ENCODE measurements around the gene LIN28B. TPM values are rescaled to one million over a fixed set of nuclear protein-coding genes. Genes with fewer than 3 reads are reported as not detected.
"Not testable (repeated sequence)": the region's sequence is repeated elsewhere in the genome, so short reads cannot be mapped to it uniquely, and the experiment has no call there.

Gene LIN28B
- total RNA-seq, 1 donor from 2014 or later, result not detected

GRCh38 chr6:104955491-104955890 lies 1.4 kb upstream of the LIN28B start:
- no peak for DNase-seq (ENCODE audit: missing footprints)
- intact Hi-C loops (cut with DNase I), result no loop called here
- no peak for ATAC-seq

- ATAC-seq (no peak), DNase-seq (ENCODE audit: missing footprints) (no peak)
- intact Hi-C loops (cut with DNase I), result no loop called here
Observed at GRCh38 chr6:104955927-104956730, 778 bp upstream of the LIN28B start.

- intact Hi-C loops (cut with DNase I), result no loop called here
- DNase-seq (ENCODE audit: missing footprints) (no peak), ATAC-seq (no peak)
Observed at GRCh38 chr6:104957301-104958177, 632 bp downstream of the LIN28B start.

DNA sequence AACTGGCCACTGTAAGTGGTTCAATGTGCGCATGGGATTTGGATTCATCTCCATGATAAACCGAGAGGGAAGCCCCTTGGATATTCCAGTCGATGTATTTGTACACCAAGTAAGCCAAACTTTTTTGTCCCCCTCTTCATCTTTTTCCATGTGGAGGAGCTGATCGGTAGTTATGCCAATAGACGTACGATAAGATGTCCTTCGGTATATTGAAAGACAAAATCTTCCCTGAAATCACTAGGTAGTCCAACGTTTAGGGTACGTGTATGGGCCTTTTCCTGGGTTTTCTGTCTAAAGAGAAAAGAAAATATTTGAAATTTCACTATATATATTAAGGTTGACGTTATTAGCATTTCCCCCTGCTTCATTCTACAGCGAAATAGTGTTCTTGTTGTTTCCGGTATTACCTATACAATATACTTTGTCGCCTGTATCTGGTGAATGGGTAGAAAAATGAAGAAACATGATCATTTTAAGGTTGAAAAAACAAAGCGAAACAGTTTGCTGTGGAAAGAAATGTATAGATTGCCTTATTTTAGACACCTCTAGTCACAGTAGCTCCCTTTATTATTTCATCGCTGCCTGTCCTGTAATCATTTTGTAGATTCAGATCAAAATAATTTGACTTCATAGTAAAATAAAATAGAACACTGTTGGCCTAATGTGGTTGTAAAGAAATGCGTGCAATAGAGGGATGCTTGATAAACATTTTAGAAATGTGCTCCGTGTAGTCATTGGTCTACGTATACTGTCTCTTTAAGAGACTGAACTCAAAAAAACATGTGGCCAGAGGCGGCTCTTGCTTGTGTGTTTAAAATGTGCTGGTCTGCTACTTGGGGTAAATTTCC lies 1.5 kb downstream of the LIN28B start:
- ATAC-seq (no peak), DNase-seq (ENCODE audit: missing footprints) (no peak)
- intact Hi-C loops (cut with DNase I), result no loop called here

DNA sequence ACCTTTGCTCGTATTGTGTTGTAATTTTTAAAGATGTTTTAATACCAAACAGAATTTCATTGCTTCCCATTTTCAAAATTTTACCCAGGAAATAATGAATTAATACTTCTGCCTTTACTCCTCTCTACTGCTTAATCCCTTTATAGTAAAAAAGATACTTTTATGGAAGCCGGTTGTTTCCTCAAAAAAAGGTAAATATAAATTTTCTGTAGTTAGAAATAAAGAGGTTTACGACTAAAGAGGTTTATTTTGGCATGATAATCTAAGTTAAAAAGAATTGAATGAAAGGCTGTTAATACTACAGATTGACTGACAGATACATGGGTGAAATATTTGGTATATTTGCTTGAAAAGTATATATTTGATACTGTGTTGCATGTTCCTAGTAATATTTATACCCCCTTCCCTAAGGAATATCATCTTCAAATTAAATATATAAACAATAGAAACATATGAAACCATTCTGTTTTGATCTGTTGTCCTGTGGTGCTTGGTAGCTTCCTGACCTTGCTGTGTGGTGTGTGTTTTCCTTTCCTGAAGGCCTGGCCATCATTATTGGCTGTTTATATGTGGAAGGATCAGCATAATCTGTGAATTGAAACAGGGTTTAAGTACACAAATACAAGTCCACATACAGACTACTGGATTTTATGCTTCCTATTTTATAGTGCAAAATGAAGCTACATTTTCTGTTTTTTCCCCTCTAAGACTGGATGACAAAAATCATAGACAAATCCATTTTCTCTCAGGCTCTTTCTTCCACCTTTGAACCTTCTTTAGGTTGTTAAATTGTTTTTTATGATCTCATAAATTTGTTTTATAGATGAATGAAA lies 2.3 kb downstream of the LIN28B start:
- DNase-seq (ENCODE audit: missing footprints) (no peak), ATAC-seq (no peak)
- intact Hi-C loops (cut with DNase I), result no loop called here

DNA sequence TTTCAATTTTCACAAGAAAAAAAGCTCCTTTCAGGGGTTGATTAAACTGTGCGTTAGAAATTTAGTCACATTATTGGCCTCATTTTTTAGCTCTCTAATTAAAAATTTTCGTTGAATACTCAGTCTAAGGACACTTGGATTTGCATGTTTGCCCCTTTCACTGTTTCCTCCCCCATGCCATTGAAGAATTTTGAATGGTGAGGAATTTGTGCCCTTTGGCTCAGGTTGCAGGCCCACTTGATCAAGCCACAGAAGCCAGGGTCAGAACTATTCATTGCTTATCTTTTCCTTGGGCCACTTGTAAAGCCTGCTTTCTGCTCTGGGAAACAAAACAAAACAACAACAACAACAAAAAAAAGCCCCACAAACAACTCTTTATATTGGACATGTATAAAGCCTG lies 12.2 kb downstream of the LIN28B start:
- intact Hi-C loops (cut with DNase I), result no loop called here
- ATAC-seq, result no peak

DNA sequence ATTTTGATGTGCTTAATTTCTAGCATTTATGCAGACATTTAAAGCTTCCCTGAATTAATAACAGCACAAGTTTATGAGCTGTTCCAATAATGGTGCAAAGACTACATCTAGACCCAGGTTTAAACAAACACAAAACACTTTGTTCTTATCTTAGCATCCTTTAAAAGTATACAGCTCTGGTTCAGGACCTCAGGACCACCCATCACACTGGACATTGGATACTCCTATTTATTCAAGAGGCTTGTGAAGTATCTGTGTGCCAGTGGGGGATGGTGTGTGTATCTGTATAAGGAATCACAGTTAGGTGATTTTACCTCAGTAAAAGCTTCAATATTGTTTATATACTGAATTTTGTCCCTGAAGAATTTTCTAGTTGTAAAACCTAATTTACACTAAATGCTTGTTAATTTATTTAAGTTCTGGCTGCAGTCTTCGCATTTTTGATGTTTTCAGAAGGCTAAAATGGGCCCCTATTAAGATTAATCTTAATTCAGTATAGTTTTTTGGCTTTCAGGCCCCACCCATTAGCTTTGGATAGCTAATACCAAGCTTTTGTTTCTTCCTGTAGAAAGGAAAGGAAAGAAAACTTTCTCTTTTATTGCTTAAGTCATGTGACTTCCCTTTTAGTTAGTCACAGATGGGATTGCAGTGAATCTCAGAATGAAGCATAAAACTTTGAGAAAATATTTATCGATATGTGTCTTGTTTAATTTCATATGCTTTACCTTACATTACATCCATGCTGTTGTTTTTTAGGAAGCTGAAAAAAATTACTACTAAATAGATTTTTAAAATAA lies 13.1 kb downstream of the LIN28B start:
- no peak for DNase-seq (ENCODE audit: missing footprints)
- intact Hi-C loops (cut with DNase I), result no loop called here
- no peak for ATAC-seq

More for the DNA sequence above, 12.2 kb downstream of the LIN28B start:
- no peak for DNase-seq (ENCODE audit: missing footprints)

DNA sequence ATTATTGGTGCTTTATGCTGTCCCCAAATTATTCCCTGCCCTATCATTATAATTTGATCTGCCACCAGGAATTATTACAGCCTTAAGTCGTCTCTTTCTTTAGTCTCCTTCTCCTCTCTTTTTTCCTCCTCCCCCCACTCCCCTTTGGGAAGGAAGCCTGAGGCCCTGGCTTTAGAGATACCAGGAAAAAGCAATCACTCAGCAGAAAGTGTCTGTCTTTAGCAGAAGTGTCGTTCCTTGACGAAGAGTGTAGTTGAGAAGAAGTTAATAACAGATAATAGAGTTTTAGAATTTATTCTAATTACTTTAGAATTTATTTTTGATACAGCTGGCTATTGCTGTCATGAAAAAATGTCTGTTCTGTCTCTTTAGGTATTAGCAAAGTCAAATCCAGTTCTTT lies 16.5 kb downstream of the LIN28B start:
- ATAC-seq (no peak), DNase-seq (ENCODE audit: missing footprints) (no peak)
- intact Hi-C loops (cut with DNase I), result no loop called here

DNA sequence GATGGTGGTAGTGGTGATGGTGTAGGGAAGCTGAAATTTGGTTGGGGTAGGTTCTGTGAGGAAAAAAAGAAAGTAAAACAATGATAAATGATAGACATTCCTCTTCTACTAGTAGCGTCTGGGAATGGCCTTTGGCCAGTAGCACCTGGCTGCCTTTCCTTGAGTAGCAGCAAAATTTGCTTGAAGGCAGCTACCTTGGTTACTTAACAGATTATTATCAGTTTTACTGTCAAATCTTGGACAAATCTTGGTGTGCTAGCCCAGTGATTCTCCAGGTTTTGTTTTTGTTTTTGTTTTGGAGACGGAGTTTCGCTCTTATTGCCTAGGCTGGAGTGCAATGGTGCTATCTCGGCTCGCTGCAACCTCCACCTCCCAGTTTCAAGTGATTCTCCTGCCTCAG lies 26.4 kb downstream of the LIN28B start:
- intact Hi-C loops (cut with DNase I), result no loop called here
- ATAC-seq (no peak), DNase-seq (ENCODE audit: missing footprints) (no peak)

- DNase-seq (ENCODE audit: missing footprints), result no peak
- intact Hi-C loops (cut with DNase I), result no loop called here
Observed at GRCh38 chr6:104983776-104984175, 26.9 kb downstream of the LIN28B start.

DNA sequence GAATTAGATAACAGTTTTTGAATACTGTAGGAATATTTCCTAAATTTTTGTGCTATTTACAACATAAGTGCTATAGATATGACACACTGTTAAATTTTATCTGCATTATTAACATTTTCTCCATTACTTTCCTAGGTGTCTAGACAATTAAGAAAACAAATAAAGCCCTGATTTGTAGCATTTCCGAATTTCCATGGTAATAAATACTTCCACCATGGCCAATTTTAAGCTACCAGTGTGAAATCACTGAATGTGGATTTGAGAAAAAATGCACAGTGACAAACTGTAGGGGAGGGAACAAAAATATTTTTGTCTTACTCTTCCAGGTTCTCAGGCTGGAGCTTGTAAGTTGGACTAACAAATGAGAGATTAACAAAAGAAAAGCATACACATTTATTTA lies 27.9 kb downstream of the LIN28B start:
- no peak for ATAC-seq
- intact Hi-C loops (cut with DNase I), result no loop called here

More at GRCh38 chr6:104983776-104984175, 26.9 kb downstream of the LIN28B start:
- ATAC-seq, result no peak

GRCh38 chr6:104985875-104986274 lies 29.0 kb downstream of the LIN28B start:
- intact Hi-C loops (cut with DNase I); ATAC-seq; DNase-seq (ENCODE audit: missing footprints): not testable (repeated sequence)

More for the DNA sequence above, 27.9 kb downstream of the LIN28B start:
- no peak for DNase-seq (ENCODE audit: missing footprints)

- no peak for ATAC-seq
- intact Hi-C loops (cut with DNase I), result no loop called here
- DNase-seq (ENCODE audit: missing footprints), result no peak
Observed at GRCh38 chr6:104986625-104987024, 29.7 kb downstream of the LIN28B start.

DNA sequence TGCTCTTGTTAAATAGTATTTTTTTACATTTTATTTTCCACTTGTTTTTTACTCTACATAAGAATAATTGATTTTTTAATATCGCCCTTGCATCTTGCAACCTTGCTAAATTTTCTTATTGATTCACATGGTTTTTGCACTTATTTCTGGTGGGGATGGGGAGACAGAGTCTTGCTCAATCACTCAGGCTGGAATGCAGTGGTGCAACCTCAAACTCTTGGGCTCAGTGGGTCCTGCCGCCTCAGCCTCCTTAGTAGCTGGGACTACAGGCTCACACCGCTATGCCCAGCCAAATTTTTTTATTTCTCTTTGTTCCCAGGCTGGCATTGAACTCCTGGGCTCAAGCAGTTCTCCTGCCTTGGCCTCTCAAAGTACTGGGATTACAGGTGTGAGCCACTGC lies 30.3 kb downstream of the LIN28B start:
- DNase-seq (ENCODE audit: missing footprints), result no peak
- no peak for ATAC-seq
- intact Hi-C loops (cut with DNase I), result no loop called here

GRCh38 chr6:104990085-104990484 lies 33.2 kb downstream of the LIN28B start:
- DNase-seq (ENCODE audit: missing footprints), result no peak
- ATAC-seq, result no peak
- intact Hi-C loops (cut with DNase I), result no loop called here

- ATAC-seq; intact Hi-C loops (cut with DNase I); DNase-seq (ENCODE audit: missing footprints): not testable (repeated sequence)
Observed at GRCh38 chr6:104991062-104991461, 34.2 kb downstream of the LIN28B start.

GRCh38 chr6:104993576-104993975 lies 36.7 kb downstream of the LIN28B start:
- DNase-seq (ENCODE audit: missing footprints); ATAC-seq; intact Hi-C loops (cut with DNase I): not testable (repeated sequence)

All from Right ventricle myocardium inferior (tissue), 1 donor.